H1 (cell line): ENCODE results near the gene TOR1AIP1. TPM values are rescaled to one million over a fixed set of nuclear protein-coding genes. Genes with fewer than 3 reads are reported as not detected.

Source experiments
- CTCF ChIA-PET: fragments of 300-600 bp; sonication (Branson Sonifier 250); formaldehyde crosslinking; loops from one replicate; lab custom pipeline; 2021; ENCODE audit not compliant: partially characterized antibody; lab: Charles Lee
- POLR2A ChIA-PET: fragments of 300-600 bp; sonication (Branson Sonifier 250); formaldehyde crosslinking; loops from one replicate; lab custom pipeline; 2021; ENCODE audit warnings: inconsistent platforms; ENCODE audit not compliant: partially characterized antibody; lab: Charles Lee
- DNase-seq, 2 experiments: peaks; one replicate each; pipeline versions ENCODE4 v3.0.0 to v3.0.0-alpha.2; 2010 to 2022; ENCODE audit warnings: low spot score in 2 of 2, low read depth in 1 of 2, mixed read lengths in 1 of 2
- FAIRE-seq: peaks from 2 replicates; lab custom pipeline; 2011; peaks lifted over from hg19 to GRCh38; lab: Jason Lieb, UNC
- H2AFZ ChIP-seq: 2 replicates; pipeline ENCODE4 v1.8.1; 2012; ENCODE audit warnings: low read length, inconsistent platforms
- H2AK5ac ChIP-seq: 2 replicates; pipeline ENCODE4 v1.6.1; 2013; ENCODE audit warnings: low read depth, low read length
- H2BK120ac ChIP-seq: replicated peaks from 2 replicates; pipeline ENCODE3; 2013; ENCODE audit warnings: low read depth, low read length, inconsistent platforms
- H2BK12ac ChIP-seq: 2 replicates; pipeline ENCODE4 v1.6.1; 2013; ENCODE audit warnings: low read depth, low read length
- H2BK15ac ChIP-seq: 2 replicates; pipeline ENCODE4 v1.6.1; 2013; ENCODE audit warnings: low read length
- H2BK20ac ChIP-seq: 2 replicates; pipeline ENCODE4 v1.6.1; 2013; ENCODE audit warnings: low read length
- H2BK5ac ChIP-seq: 2 replicates; pipeline ENCODE4 v1.6.1; 2013; ENCODE audit warnings: low read depth, low read length
- H3K14ac ChIP-seq: 2 replicates; pipeline ENCODE4 v1.6.1; 2013; ENCODE audit warnings: inconsistent platforms; ENCODE audit not compliant: insufficient read length
- H3K18ac ChIP-seq: 2 replicates; pipeline ENCODE4 v1.6.1; 2013; ENCODE audit warnings: low read length; ENCODE audit errors: extremely low read depth
- H3K23ac ChIP-seq: 2 replicates; pipeline ENCODE4 v1.6.1; 2013; ENCODE audit warnings: inconsistent platforms; ENCODE audit not compliant: insufficient read length
- H3K23me2 ChIP-seq: 2 replicates; pipeline ENCODE4 v1.6.1; 2013; ENCODE audit warnings: low read depth, low read length
- H3K27ac ChIP-seq: 2 replicates; pipeline ENCODE4 v1.6.1; 2011; ENCODE audit warnings: low read depth, low read length, inconsistent platforms
- H3K27me3 ChIP-seq, 4 experiments: replicated peaks in 1 of 4; 1 replicate in 1 of 4; 2 replicates in 3 of 4; pipeline versions ENCODE4 v1.6.1 to v1.8.1; 2011 to 2013; ENCODE audit warnings: low read length in 3 of 4, mild to moderate bottlenecking in 3 of 4, inconsistent platforms in 2 of 4, mixed read lengths in 2 of 4, moderate library complexity in 1 of 4; ENCODE audit not compliant: control insufficient read depth in 3 of 4, insufficient read depth in 3 of 4; ENCODE audit errors: extremely low read depth in 1 of 4
- H3K36me3 ChIP-seq, 4 experiments: 2 replicates each; pipeline versions ENCODE4 v1.6.1 to v1.8.1; 2011 to 2013; ENCODE audit warnings: mild to moderate bottlenecking in 4 of 4, low read length in 3 of 4, moderate library complexity in 2 of 4, control low read depth in 1 of 4, inconsistent platforms in 1 of 4; ENCODE audit not compliant: insufficient read depth in 4 of 4, control insufficient read depth in 2 of 4
- H3K4ac ChIP-seq: replicated peaks from 2 replicates; pipeline ENCODE3; 2013; ENCODE audit warnings: low read length, low read depth, mixed read lengths, inconsistent platforms; ENCODE audit not compliant: insufficient read length
- H3K4me1 ChIP-seq, 4 experiments: replicated peaks in 1 of 4; 1 replicate in 1 of 4; 2 replicates in 3 of 4; pipeline versions ENCODE4 v1.6.1 to v1.8.1; 2011 to 2013; ENCODE audit warnings: low read length in 3 of 4, inconsistent platforms in 2 of 4, mixed read lengths in 1 of 4; ENCODE audit not compliant: insufficient read depth in 4 of 4, control insufficient read depth in 3 of 4
- H3K4me2 ChIP-seq, 2 experiments: 2 replicates each; pipeline versions ENCODE4 v1.6.1 to v1.8.1; 2011 to 2013; ENCODE audit warnings: low read depth in 2 of 2, low read length in 2 of 2, control low read depth in 1 of 2, inconsistent platforms in 1 of 2, mild to moderate bottlenecking in 1 of 2; ENCODE audit not compliant: insufficient read depth in 1 of 2
- H3K4me3 ChIP-seq, 4 experiments: fragments of 200-600, 300-600 bp in 1 of 4; sonication (generic), shearing (Covaris generic), sonication (Bioruptor Twin) in 1 of 4; 2 replicates each; pipeline versions ENCODE4 v1.5.1 to v1.8.1; 2011 to 2016; ENCODE audit warnings: low read length in 4 of 4, low read depth in 3 of 4, control low read depth in 2 of 4, inconsistent platforms in 2 of 4, mild to moderate bottlenecking in 2 of 4, mixed read lengths in 1 of 4, moderate library complexity in 1 of 4; ENCODE audit not compliant: insufficient read depth in 2 of 4; ENCODE audit errors: extremely low read depth in 1 of 4
- H3K56ac ChIP-seq: replicated peaks from 2 replicates; pipeline ENCODE3; 2013; ENCODE audit warnings: low read depth, mild to moderate bottlenecking, mixed read lengths, low read length, inconsistent platforms; ENCODE audit not compliant: insufficient read length
- H3K79me1 ChIP-seq: 2 replicates; pipeline ENCODE4 v1.6.1; 2013; ENCODE audit warnings: low read depth, low read length, control low read depth
- H3K79me2 ChIP-seq, 2 experiments: 2 replicates each; pipeline versions ENCODE4 v1.6.1 to v1.8.1; 2012 to 2013; ENCODE audit warnings: low read length in 2 of 2, mild to moderate bottlenecking in 2 of 2, inconsistent platforms in 1 of 2; ENCODE audit not compliant: insufficient read depth in 2 of 2, control insufficient read depth in 1 of 2
- H3K9ac ChIP-seq, 4 experiments: replicated peaks in 1 of 4; 1 replicate in 1 of 4; 2 replicates in 3 of 4; pipeline versions ENCODE4 v1.6.1 to v1.8.1; 2011 to 2013; ENCODE audit warnings: low read depth in 3 of 4, low read length in 3 of 4, control low read depth in 2 of 4, mild to moderate bottlenecking in 2 of 4, moderate library complexity in 2 of 4, inconsistent platforms in 1 of 4; ENCODE audit errors: extremely low read depth in 1 of 4
- H3K9me3 ChIP-seq, 2 experiments: 2 replicates each; pipeline versions ENCODE4 v1.6.1 to v1.8.1; 2012 to 2013; ENCODE audit warnings: mild to moderate bottlenecking in 2 of 2, moderate library complexity in 2 of 2, control low read depth in 1 of 2, inconsistent platforms in 1 of 2, low read depth in 1 of 2, low read length in 1 of 2, mixed read lengths in 1 of 2; ENCODE audit not compliant: insufficient read depth in 2 of 2
- H4K20me1 ChIP-seq, 2 experiments: replicated peaks in 1 of 2; 2 replicates each; pipeline versions ENCODE3 to v1.8.1; 2011 to 2013; ENCODE audit warnings: inconsistent platforms in 2 of 2, low read length in 2 of 2, mild to moderate bottlenecking in 1 of 2; ENCODE audit not compliant: insufficient read depth in 2 of 2, control insufficient read depth in 1 of 2
- H4K5ac ChIP-seq: 2 replicates; pipeline ENCODE4 v1.6.1; 2013; ENCODE audit warnings: low read length, low read depth, mixed read lengths, inconsistent platforms; ENCODE audit not compliant: insufficient read length
- H4K8ac ChIP-seq: 2 replicates; pipeline ENCODE4 v1.8.0; 2013; ENCODE audit warnings: mild to moderate bottlenecking, moderate library complexity, low read length, inconsistent platforms; ENCODE audit not compliant: insufficient read depth; ENCODE audit errors: extremely low read depth
- H4K91ac ChIP-seq: replicated peaks from 2 replicates; pipeline ENCODE3; 2013; ENCODE audit warnings: low read length, mixed read lengths, inconsistent platforms; ENCODE audit not compliant: insufficient read length
- ATF3 ChIP-seq: IDR thresholded peaks from 2 replicates; pipeline ENCODE4 v1.6.1; 2011; ENCODE audit warnings: low read depth, mild to moderate bottlenecking, low read length; ENCODE audit not compliant: insufficient read depth
- BRCA1 ChIP-seq: IDR thresholded peaks from 2 replicates; pipeline ENCODE4 v1.6.1; 2012; ENCODE audit warnings: low read depth, low read length, improper control_type of control experiment
- CREB1 ChIP-seq: IDR thresholded peaks from 2 replicates; pipeline ENCODE4 v1.6.1; 2012; ENCODE audit warnings: inconsistent platforms
- EGR1 ChIP-seq: IDR thresholded peaks from 2 replicates; pipeline ENCODE4 v1.6.1; 2011; ENCODE audit warnings: low read depth, low read length, borderline replicate concordance
- EZH2 ChIP-seq: fragments of 200-600 bp; sonication (generic); IDR thresholded peaks from 2 replicates; pipeline ENCODE4 v1.7.1; 2012; ENCODE audit warnings: low read depth, mild to moderate bottlenecking, moderate library complexity, low read length, inconsistent platforms; ENCODE audit not compliant: severe bottlenecking
- FOSL1 ChIP-seq: IDR thresholded peaks from 2 replicates; pipeline ENCODE4 v1.6.1; 2011; ENCODE audit warnings: mild to moderate bottlenecking, low read depth, low read length, moderate library complexity; ENCODE audit not compliant: insufficient read depth
- JUN ChIP-seq: IDR thresholded peaks from 2 replicates; pipeline ENCODE4 v1.6.1; 2011; ENCODE audit warnings: low read depth, mild to moderate bottlenecking, improper control_type of control experiment, low read length
- MAX ChIP-seq: IDR thresholded peaks from 2 replicates; pipeline ENCODE4 v1.6.1; 2012; ENCODE audit warnings: inconsistent platforms
- NANOG ChIP-seq: IDR thresholded peaks from 2 replicates; pipeline ENCODE4 v1.6.1; 2011; ENCODE audit warnings: low read length, low read depth, mild to moderate bottlenecking, inconsistent platforms; ENCODE audit not compliant: insufficient read depth, poor library complexity, severe bottlenecking
- POLR2A ChIP-seq, 2 experiments: IDR thresholded peaks; 1 replicate in 1 of 2; 2 replicates in 1 of 2; pipeline ENCODE4 v1.6.1; 2011; ENCODE audit warnings: low read depth in 2 of 2, low read length in 2 of 2, mild to moderate bottlenecking in 2 of 2; ENCODE audit errors: control extremely low read depth in 1 of 2
- SIX5 ChIP-seq: IDR thresholded peaks from 2 replicates; pipeline ENCODE4 v1.6.1; 2011; ENCODE audit warnings: mild to moderate bottlenecking, low read depth, low read length
- SP2 ChIP-seq: IDR thresholded peaks from 2 replicates; pipeline ENCODE4 v1.6.1; 2012; ENCODE audit warnings: mild to moderate bottlenecking, low read length, inconsistent platforms
- TAF1 ChIP-seq: IDR thresholded peaks from 2 replicates; pipeline ENCODE4 v1.6.1; 2011; ENCODE audit warnings: mild to moderate bottlenecking, low read depth, low read length
- WGBS, 2 experiments: shearing (Covaris generic) in 1 of 2; methylation state at CpG; one replicate each; pipeline versions ENCODE4 v1.1.6 to v1.1.7; 2013 to 2015; ENCODE audit warnings: low lambda C conversion rate in 2 of 2, mixed read lengths in 2 of 2, inconsistent platforms in 1 of 2, low coverage in 1 of 2, missing lambda C conversion rate in 1 of 2; ENCODE audit not compliant: insufficient replicate concordance in 2 of 2, insufficient coverage in 1 of 2, insufficient read length in 1 of 2; ENCODE audit errors: extremely low coverage in 1 of 2, missing lambda C conversion rate in 1 of 2; 5-methylcytosine and 5-hydroxymethylcytosine counted together
- polyA plus RNA-seq, 7 experiments: library from polyadenylated mRNA; depleted of rRNA in 3 of 7; stranded (reverse) in 5 of 7; unstranded in 2 of 7; fragments of >200 nt in 5 of 7; fragments of 200-250 nt in 2 of 7; gene quantifications; 1 replicate in 5 of 7; 2 replicates in 1 of 7; 4 replicates in 1 of 7; pipeline versions ENCODE4 v1.2.1 to v1.2.3, GENCODE V29; 2011 to 2013; ENCODE audit warnings: missing spikeins in 2 of 7, mixed read lengths in 2 of 7
- total RNA-seq: library from RNA; stranded (reverse); fragmentation: NEBNext Ultra II Directional; extraction: Animal tissue kit (Norgen Biotek cat#: 25700); gene quantifications from 2 replicates; pipeline ENCODE4 v1.2.1, GENCODE V29; 2021
- TF ChIP-seq, protein P1 (sequence below): IDR thresholded peaks from 2 replicates; pipeline ENCODE4 v1.6.1; 2012; ENCODE audit warnings: inconsistent platforms

TOR1AIP1 gene
- total and polyA plus RNA-seq, 2 of the 8 experiments (the other 6 are each of a cell fraction or from before 2014, with no cell fraction given): 5.7 to 22.8 TPM

GRCh38 chr1:179866616-179867015 lies 15.5 kb upstream of the TOR1AIP1 start:
- no peak overlapping the region for H2BK12ac ChIP-seq
- 95% methylated on average over 7 of the region's 7 CpGs; no CpG with 5 or more reads in 1 of the 2 experiments for WGBS, 2 experiments
- no peak overlapping the region for H4K8ac ChIP-seq
- no peak overlapping the region for H3K9ac ChIP-seq
- H2BK15ac ChIP-seq: no peak overlapping the region
- no peak overlapping the region for H2BK120ac ChIP-seq
- H3K56ac ChIP-seq: no peak overlapping the region
- H4K20me1 ChIP-seq: peaks cover 4 to 5% of the 10 kb centered on the region in 2 experiments
- H4K91ac ChIP-seq: no peak overlapping the region
- peaks cover 2 to 40% (median 18%) of the 10 kb centered on the region in 4 experiments; a peak in 7 of 8 replicates for H3K36me3 ChIP-seq
- no peak overlapping the region for H2AFZ ChIP-seq
- H3K4me1 ChIP-seq: no peaks in the 10 kb centered on the region
- POLR2A ChIA-PET: no interaction called here
- no peaks in the 10 kb centered on the region for H3K27me3 ChIP-seq
- H3K27ac ChIP-seq: no peak overlapping the region
- CTCF ChIA-PET: interaction anchor here (0.6 to 2.5 kb wide), 11 partner anchors 9 to 616 kb away, joined by 3 to 10 read pairs (median 3); no protein-coding TSS in a partner anchor
- H4K5ac ChIP-seq: no peak overlapping the region
- no peak overlapping the region for H3K4me3 ChIP-seq
- no peaks in the 10 kb centered on the region for H3K79me1 ChIP-seq
- H3K4me2 ChIP-seq: no peak overlapping the region
- DNase-seq: no peak
- no peak overlapping the region for H3K18ac ChIP-seq
- H3K23me2 ChIP-seq: no peaks in the 10 kb centered on the region
- no peak for FAIRE-seq
- no peak overlapping the region for H2BK5ac ChIP-seq
- H3K14ac ChIP-seq: no peak overlapping the region
- H3K79me2 ChIP-seq: peaks cover 0 to 26% of the 10 kb centered on the region in 2 experiments; a peak in 2 of 4 replicates
- no peak overlapping the region for H3K4ac ChIP-seq
- no peak overlapping the region for H2BK20ac ChIP-seq
- no peak overlapping the region for H2AK5ac ChIP-seq
- H3K23ac ChIP-seq: no peak overlapping the region
- no peaks in the 10 kb centered on the region for H3K9me3 ChIP-seq
- TF ChIP-seq POLR2A (IDR thresholded peaks at IDR 0.05; ENCODE audit: control extremely low read depth in 1 of 2, low read depth in 2 of 2, low read length in 2 of 2) (no peak), BRCA1 (no peak), EGR1 (no peak), NANOG (no peak), FOSL1 (no peak), EZH2 (no peak), SIX5 (no peak), CREB1 (no peak), ATF3 (no peak), SP2 (no peak), TAF1 (no peak), MAX (no peak), JUN (no peak)
- TF ChIP-seq, protein P1, sequence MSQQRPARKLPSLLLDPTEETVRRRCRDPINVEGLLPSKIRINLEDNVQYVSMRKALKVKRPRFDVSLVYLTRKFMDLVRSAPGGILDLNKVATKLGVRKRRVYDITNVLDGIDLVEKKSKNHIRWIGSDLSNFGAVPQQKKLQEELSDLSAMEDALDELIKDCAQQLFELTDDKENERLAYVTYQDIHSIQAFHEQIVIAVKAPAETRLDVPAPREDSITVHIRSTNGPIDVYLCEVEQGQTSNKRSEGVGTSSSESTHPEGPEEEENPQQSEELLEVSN: no peak
